HG03354 (cell line): ENCODE data around the gene AGTPBP1.
"Not testable (repeated sequence)": the region's sequence is repeated elsewhere in the genome, so short reads cannot be mapped to it uniquely, and the experiment has no call there.

Experiments
- ATAC-seq: cut with Tn5 transposase; IDR thresholded peaks from one replicate; pipeline ENCODE4 v1.9.1; 2021; ENCODE audit warnings: mild to moderate bottlenecking; ENCODE audit not compliant: unreplicated experiment, poor library complexity, severe bottlenecking

The AGTPBP1 gene

GRCh38 chr9:85727500-85727899 is 14.3 kb downstream of the AGTPBP1 start:
- no peak for ATAC-seq

- ATAC-seq, result no peak
These were observed 15.0 kb downstream of the AGTPBP1 start for GRCh38 chr9:85726737-85727136.

DNA sequence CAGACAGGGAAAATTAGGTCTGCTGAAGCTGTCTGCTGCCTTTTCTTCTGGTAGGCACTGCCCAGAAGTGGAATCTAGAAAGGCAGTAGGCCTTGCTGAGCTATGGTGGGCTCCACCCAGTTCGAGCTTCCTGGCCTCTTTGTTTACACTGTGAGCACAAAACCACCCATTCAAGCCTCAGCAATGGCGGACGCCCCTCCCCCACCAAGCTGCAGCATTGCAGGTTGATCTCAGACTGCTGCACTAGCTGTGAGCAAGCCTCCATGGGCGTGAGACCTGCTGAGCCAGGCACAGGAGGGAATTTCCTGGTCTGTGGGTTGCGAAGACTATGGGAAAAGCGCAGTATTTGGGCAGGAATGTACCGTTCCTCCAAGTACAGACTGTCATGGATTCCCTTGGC is 18.5 kb downstream of the AGTPBP1 start:
- no peak for ATAC-seq

- not testable (repeated sequence) for ATAC-seq
These were observed 22.3 kb downstream of the AGTPBP1 start for GRCh38 chr9:85719411-85719810.

DNA sequence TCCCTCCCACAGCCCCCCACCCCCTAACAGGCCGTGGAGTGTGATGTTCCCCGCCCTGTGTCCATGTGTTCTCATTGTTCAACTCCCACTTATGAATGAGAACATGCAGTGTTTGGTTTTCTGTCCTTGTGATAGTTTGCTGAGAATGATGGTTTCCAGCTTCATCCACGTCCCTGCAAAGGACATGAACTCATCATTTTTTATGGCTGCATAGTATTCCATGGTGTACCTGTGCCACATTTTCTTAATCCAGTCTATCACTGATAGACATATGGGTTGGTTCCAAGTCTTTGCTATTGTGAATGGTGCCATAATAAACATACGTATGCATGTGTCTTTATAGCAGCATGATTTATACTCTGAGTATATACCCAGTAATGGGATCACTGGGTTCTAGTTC is 23.9 kb downstream of the AGTPBP1 start:
- ATAC-seq, result not testable (repeated sequence)

- no peak for ATAC-seq
These were observed 24.5 kb downstream of the AGTPBP1 start for GRCh38 chr9:85717220-85717619.

- peak; percentile 75 for ATAC-seq
These were observed 25.5 kb downstream of the AGTPBP1 start for GRCh38 chr9:85716031-85716877.

GRCh38 chr9:85715587-85715986 is 26.2 kb downstream of the AGTPBP1 start:
- ATAC-seq, result peak; percentile 73

- no peak for ATAC-seq
These were observed 27.9 kb downstream of the AGTPBP1 start for GRCh38 chr9:85713897-85714296.

GRCh38 chr9:85704744-85705143 is 37.0 kb downstream of the AGTPBP1 start:
- no peak for ATAC-seq

DNA sequence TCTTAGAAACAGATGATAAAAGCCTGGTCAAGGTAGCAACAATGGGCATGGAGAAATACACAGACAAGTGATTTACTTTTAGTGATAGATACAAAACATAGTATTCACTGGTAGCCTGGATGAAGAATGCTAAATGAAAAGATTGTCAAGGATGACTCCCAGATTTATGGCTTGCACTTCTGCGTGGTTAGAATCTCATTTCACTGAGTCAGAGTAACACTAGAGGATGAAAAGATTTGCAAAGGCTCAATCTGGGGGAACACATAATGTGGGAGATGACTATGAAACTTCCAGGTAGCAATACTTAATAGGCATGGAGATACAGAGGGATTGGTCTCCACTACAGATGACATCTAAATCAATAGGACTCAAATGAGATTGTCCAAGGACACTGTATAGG is 38.4 kb downstream of the AGTPBP1 start:
- no peak for ATAC-seq

DNA sequence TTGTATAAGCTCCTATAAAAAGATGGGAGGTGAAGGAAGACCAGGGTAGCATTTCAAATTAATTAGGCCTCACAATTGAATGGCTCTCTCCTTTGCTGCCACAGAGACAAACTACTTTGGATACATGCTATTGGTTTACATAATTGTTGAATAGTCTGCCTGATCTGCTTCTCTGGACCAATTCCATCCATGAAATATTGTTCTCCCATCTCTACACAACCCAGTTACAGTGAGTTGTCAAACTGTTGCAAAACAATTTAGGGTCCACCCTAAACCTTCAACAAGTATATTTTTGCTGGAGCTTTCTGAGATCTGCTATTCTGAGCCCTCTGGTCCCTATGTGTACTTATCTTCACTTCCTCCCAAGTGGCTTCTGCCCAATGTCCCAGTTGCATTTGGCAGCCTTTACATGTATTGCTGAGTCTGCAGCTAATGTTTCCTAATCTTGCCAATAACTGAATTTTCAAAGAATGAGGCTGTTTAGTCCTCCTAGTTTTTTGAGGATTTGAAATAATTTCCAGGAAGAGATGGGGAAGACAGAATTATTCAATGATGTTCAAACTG is 38.9 kb downstream of the AGTPBP1 start:
- no peak for ATAC-seq

DNA sequence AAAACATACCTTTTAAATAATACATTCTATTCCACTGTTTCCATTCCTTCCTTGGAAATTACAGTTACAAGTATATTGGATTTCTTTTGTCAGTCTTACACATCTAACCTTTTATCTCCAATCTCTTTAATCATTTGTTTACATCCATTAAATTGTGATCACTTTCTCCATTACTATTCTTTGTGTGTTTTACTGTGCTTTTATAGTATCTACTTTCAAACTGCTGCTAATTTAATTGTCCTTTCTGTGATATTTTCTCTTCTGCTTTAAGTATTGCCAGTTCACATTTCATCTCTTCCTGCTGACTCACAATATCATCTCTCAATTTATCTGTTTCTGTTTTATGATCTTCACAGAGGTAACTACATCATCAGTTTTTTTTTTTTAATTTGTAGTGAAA is 39.6 kb downstream of the AGTPBP1 start:
- no peak for ATAC-seq

- no peak for ATAC-seq
These were observed 41.4 kb downstream of the AGTPBP1 start for GRCh38 chr9:85700330-85700729.

- ATAC-seq, result no peak
These were observed 53.4 kb downstream of the AGTPBP1 start for GRCh38 chr9:85688361-85688760.

DNA sequence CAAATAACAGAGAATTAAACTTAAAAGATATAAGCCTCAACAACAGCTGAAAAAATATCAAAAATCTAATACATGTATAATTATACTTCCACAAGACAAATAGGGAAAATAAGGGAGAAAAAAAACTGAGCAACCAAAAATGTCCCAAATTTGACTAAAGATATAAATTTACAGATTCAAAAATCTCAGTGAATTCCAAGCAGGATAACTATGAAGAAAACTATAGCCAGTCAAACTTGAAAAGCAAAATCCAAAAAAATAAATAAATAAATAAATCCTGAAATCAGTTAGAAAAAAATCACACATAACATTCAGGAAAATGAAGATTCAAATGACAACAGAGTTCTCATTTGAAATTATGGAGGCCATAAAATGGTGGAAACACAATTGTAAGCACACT is 56.7 kb downstream of the AGTPBP1 start:
- ATAC-seq, result no peak

GRCh38 chr9:85676790-85677189 is 65.0 kb downstream of the AGTPBP1 start:
- ATAC-seq, result no peak

DNA sequence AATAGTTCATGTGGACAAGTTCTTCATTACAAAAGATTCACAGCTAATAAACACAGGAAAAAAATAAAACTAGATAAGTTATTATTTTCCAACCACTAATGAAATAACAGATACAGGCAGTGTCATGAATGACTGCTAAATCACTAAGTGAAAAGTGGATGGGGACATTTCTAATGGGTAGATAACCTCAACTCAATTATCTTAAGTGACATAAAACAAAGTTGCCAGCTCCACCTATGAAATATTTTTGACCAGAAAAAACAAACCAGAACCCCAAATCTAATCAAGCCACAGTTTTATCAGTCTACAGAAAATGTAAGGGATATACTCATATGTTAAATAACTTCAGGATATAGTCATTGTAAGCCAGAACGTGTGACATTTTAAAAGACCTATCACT is 74.4 kb downstream of the AGTPBP1 start:
- ATAC-seq, result no peak

DNA sequence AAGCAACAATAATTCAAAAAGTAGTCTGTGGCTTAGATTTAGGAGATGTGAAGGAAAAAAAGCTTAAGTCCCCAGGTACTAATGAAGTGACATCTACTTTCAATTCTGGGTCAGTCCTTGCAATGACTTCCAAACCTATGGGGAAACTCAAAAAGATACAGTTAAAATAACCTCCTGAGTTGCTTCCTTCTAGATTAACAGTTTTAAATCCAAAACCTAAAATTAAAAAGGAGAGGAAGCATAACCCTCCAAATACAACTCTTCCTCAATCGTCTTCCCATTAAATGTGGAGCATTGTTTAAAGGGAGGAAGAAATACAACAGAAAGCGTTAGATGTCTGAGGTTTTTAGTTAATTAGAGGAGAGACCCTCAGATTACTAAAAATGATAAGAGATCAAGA is 75.7 kb downstream of the AGTPBP1 start:
- ATAC-seq, result no peak

DNA sequence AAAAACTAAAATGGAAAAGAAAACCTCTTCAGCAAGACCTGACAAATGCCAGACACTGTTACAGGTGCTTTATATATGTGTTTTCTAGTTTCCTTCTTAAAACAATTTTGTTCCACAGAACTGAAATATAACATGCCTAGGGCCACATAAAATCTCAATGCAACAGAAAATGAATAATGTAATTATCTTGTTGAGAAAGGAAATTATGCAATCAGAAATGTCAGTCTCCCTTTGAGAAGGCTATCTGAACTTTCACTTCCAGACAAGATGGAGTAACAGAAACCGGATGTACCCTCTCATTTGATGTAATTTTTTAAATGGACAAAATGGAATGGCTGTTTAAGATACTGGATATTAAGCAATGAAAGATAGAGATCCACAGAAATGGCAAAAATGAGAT is 79.2 kb downstream of the AGTPBP1 start:
- no peak for ATAC-seq

DNA sequence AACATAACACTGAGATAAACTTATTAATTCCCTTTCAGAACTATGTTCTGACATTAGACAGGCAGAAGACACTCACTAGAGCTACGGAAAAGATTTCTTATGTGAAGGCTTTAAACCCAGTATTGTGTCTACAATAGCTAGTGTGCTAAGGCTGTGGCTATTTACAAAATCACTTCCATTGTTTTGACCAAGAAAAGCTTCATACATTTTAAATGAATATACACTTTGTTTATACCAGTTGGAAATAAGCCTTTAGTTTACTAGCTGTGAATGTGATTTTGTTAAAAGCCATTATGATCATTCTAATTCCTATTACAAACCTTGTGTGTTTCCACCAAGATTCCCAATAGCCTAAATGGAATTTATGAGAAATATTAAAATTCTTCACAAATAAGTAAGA is 83.0 kb downstream of the AGTPBP1 start:
- ATAC-seq, result no peak
